ENCODE measurements around the gene SNTB2.

SNTB2 gene

GRCh38 chr16:69318911-69319289 is 131.9 kb downstream of the SNTB2 start:
- Histone ChIP-seq H3K27me3 (no peaks in the 10 kb centered on the region), H3K9me3 (replicated peaks in 1 of 11) (no peaks in the 10 kb centered on the region), H3K9ac (peak overlapping the region in 2 of 11 experiments; percentile 6 to 8; a peak in 1 of 22 replicates), H3K27ac (0 out of 22 replicates have a peak overlapping the region, but pooled peaks of 2 of the 11 experiments have one; percentile 5 to 10), H3K36me3 (peaks cover 98 to 100% (median 99%) of the 10 kb centered on the region in 11 experiments), H3K4me2 (no peak overlapping the region), H4K20me1 (peaks cover 86 to 100% (median 98%) of the 10 kb centered on the region in 11 experiments; a peak in 21 of 22 replicates), H3K4me3 (no peak overlapping the region), H3K4me1 (peaks cover 32 to 49% (median 45%) of the 10 kb centered on the region in 10 experiments)
- no peak for TF ChIP-seq Cebpa-rat (IDR thresholded peaks at IDR 0.05)

GRCh38 chr16:69319381-69319780 is 132.4 kb downstream of the SNTB2 start:
- H3K4me1 ChIP-seq, result peaks cover 37 to 54% (median 49%) of the 10 kb centered on the region in 10 experiments
- peaks cover 86 to 100% (median 98%) of the 10 kb centered on the region in 11 experiments; a peak in 21 of 22 replicates for H4K20me1 ChIP-seq
- H3K36me3 ChIP-seq, result peaks cover 96 to 100% (median 99%) of the 10 kb centered on the region in 11 experiments
- H3K27me3 ChIP-seq, result no peaks in the 10 kb centered on the region
- no peaks in the 10 kb centered on the region for H3K9me3 ChIP-seq (replicated peaks in 1 of 11)
- H3K9ac ChIP-seq, result peak overlapping the region in 3 of 11 experiments; percentile 3 to 8 (median 5); a peak in 3 of 22 replicates
- H3K27ac ChIP-seq, result peak overlapping the region in 2 of 11 experiments; percentile 5 to 10; a peak in 1 of 22 replicates
- TF ChIP-seq Cebpa-rat (IDR thresholded peaks at IDR 0.05), result no peak
- no peak overlapping the region for H3K4me3 ChIP-seq
- H3K4me2 ChIP-seq, result no peak overlapping the region; a peak in 1 of 22 replicates

GRCh38 chr16:69319826-69320739 is 133.1 kb downstream of the SNTB2 start:
- Histone ChIP-seq H3K4me2 (peak overlapping the region; percentile 30 to 99 (median 72); a peak in 20 of 22 replicates), H3K4me3 (peak overlapping the region in 5 of 10 experiments; percentile 13 to 40 (median 25); a peak in 5 of 20 replicates), H3K27me3 (no peaks in the 10 kb centered on the region), H3K9ac (peak overlapping the region in 9 of 11 experiments; percentile 5 to 70 (median 45); a peak in 17 of 22 replicates), H3K36me3 (peaks cover 95 to 100% (median 99%) of the 10 kb centered on the region in 11 experiments), H3K9me3 (replicated peaks in 1 of 11) (no peaks in the 10 kb centered on the region), H3K27ac (peak overlapping the region in 6 of 11 experiments; percentile 7 to 52 (median 12); a peak in 4 of 22 replicates), H3K4me1 (peaks cover 44 to 61% (median 56%) of the 10 kb centered on the region in 10 experiments), H4K20me1 (peaks cover 86 to 100% (median 98%) of the 10 kb centered on the region in 11 experiments)
- TF ChIP-seq Cebpa-rat (IDR thresholded peaks at IDR 0.05), result no peak

GRCh38 chr16:69320740-69321073 is 133.7 kb downstream of the SNTB2 start:
- H3K4me1 ChIP-seq, result peaks cover 48 to 66% (median 61%) of the 10 kb centered on the region in 10 experiments
- no peaks in the 10 kb centered on the region for H3K9me3 ChIP-seq (replicated peaks in 1 of 11)
- peaks cover 85 to 100% (median 98%) of the 10 kb centered on the region in 11 experiments for H4K20me1 ChIP-seq
- peaks cover 95 to 100% (median 99%) of the 10 kb centered on the region in 11 experiments for H3K36me3 ChIP-seq
- TF ChIP-seq Cebpa-rat (IDR thresholded peaks at IDR 0.05), result no peak
- H3K27me3 ChIP-seq, result no peaks in the 10 kb centered on the region
- peak overlapping the region; percentile 30 to 99 (median 72) for H3K4me2 ChIP-seq
- H3K4me3 ChIP-seq, result peak overlapping the region in 5 of 10 experiments; percentile 13 to 40 (median 25); a peak in 5 of 20 replicates
- H3K9ac ChIP-seq, result peak overlapping the region in 9 of 11 experiments; percentile 5 to 70 (median 45); a peak in 17 of 22 replicates
- peak overlapping the region in 6 of 11 experiments; percentile 7 to 52 (median 12); a peak in 3 of 22 replicates for H3K27ac ChIP-seq

GRCh38 chr16:69321080-69321479 is 134.1 kb downstream of the SNTB2 start:
- Histone ChIP-seq H3K4me1 (peaks cover 51 to 70% (median 65%) of the 10 kb centered on the region in 10 experiments), H4K20me1 (peaks cover 85 to 100% (median 98%) of the 10 kb centered on the region in 11 experiments), H3K4me2 (peak overlapping the region; percentile 6 to 99 (median 72); a peak in 20 of 22 replicates), H3K27me3 (no peaks in the 10 kb centered on the region), H3K9me3 (replicated peaks in 1 of 11) (no peaks in the 10 kb centered on the region), H3K36me3 (peaks cover 95 to 100% (median 99%) of the 10 kb centered on the region in 11 experiments), H3K27ac (peak overlapping the region in 6 of 11 experiments; percentile 7 to 52 (median 12); a peak in 3 of 22 replicates), H3K9ac (peak overlapping the region in 7 of 11 experiments; percentile 12 to 70 (median 45); a peak in 15 of 22 replicates), H3K4me3 (peak overlapping the region in 4 of 10 experiments; percentile 18 to 40 (median 26); a peak in 4 of 20 replicates)
- TF ChIP-seq Cebpa-rat (IDR thresholded peaks at IDR 0.05), result no peak

GRCh38 chr16:69322343-69322742 is 135.4 kb downstream of the SNTB2 start:
- Histone ChIP-seq H3K4me3 (peak overlapping the region in 1 of 10 experiments; percentile 33; a peak in 1 of 20 replicates), H4K20me1 (peaks cover 88 to 100% (median 98%) of the 10 kb centered on the region in 11 experiments), H3K9me3 (replicated peaks in 1 of 11) (no peaks in the 10 kb centered on the region), H3K36me3 (peaks cover 91 to 100% (median 98%) of the 10 kb centered on the region in 11 experiments), H3K9ac (peak overlapping the region in 8 of 11 experiments; percentile 3 to 70 (median 28); a peak in 12 of 22 replicates), H3K4me2 (peak overlapping the region in 10 of 11 experiments; percentile 1 to 99 (median 74); a peak in 19 of 22 replicates), H3K27ac (peak overlapping the region in 6 of 11 experiments; percentile 3 to 40 (median 9); a peak in 4 of 22 replicates), H3K27me3 (no peaks in the 10 kb centered on the region), H3K4me1 (peaks cover 64 to 83% (median 78%) of the 10 kb centered on the region in 10 experiments)
- no peak for TF ChIP-seq Cebpa-rat (IDR thresholded peaks at IDR 0.05)

- no peak overlapping the region; a peak in 2 of 22 replicates for H3K27ac ChIP-seq
- H3K27me3 ChIP-seq, result no peaks in the 10 kb centered on the region
- H3K4me1 ChIP-seq, result peaks cover 75 to 93% (median 88%) of the 10 kb centered on the region in 10 experiments
- no peak for TF ChIP-seq Cebpa-rat (IDR thresholded peaks at IDR 0.05)
- H4K20me1 ChIP-seq, result peaks cover 92 to 100% (median 100%) of the 10 kb centered on the region in 11 experiments
- H3K4me2 ChIP-seq, result peak overlapping the region; percentile 57 to 99 (median 77)
- no peak overlapping the region for H3K4me3 ChIP-seq
- peak overlapping the region in 5 of 11 experiments; percentile 0 to 65 (median 45); a peak in 4 of 22 replicates for H3K9ac ChIP-seq
- no peaks in the 10 kb centered on the region for H3K9me3 ChIP-seq (replicated peaks in 1 of 11)
- peaks cover 86 to 100% (median 99%) of the 10 kb centered on the region in 11 experiments for H3K36me3 ChIP-seq
Measured at GRCh38 chr16:69323415-69323814, 136.5 kb downstream of the SNTB2 start.

- Histone ChIP-seq H3K27me3 (no peaks in the 10 kb centered on the region), H3K36me3 (peaks cover 79 to 100% (median 99%) of the 10 kb centered on the region in 11 experiments), H3K4me1 (peaks cover 81 to 100% (median 95%) of the 10 kb centered on the region in 10 experiments), H3K9me3 (replicated peaks in 1 of 11) (no peaks in the 10 kb centered on the region), H3K27ac (peak overlapping the region in 8 of 11 experiments; percentile 16 to 35 (median 26); a peak in 5 of 22 replicates), H3K4me3 (no peak overlapping the region), H3K9ac (peak overlapping the region; percentile 19 to 65 (median 39); a peak in 13 of 22 replicates), H3K4me2 (peak overlapping the region; percentile 57 to 99 (median 77)), H4K20me1 (peaks cover 92 to 100% (median 100%) of the 10 kb centered on the region in 11 experiments)
- TF ChIP-seq Cebpa-rat (IDR thresholded peaks at IDR 0.05), result no peak
Measured at GRCh38 chr16:69324013-69324531, 137.1 kb downstream of the SNTB2 start.
